ENCODE results near the gene RBM26.

GRCh38 chr13:79432992-79433391 lies 26.9 kb upstream of the RBM26 start:
- TF ChIP-seq ELF1 (IDR thresholded peaks at IDR 0.05), result no peak
- TF ChIP-seq REST (IDR thresholded peaks at IDR 0.05; ENCODE audit: low read depth, low read length), result no peak
- no peak for TF ChIP-seq PBX3 (IDR thresholded peaks at IDR 0.05)
- no peak for TF ChIP-seq NFIC (IDR thresholded peaks at IDR 0.05; ENCODE audit: borderline replicate concordance)
- TF ChIP-seq TAF1 (IDR thresholded peaks at IDR 0.05; ENCODE audit: borderline replicate concordance, low read depth, low read length), result no peak
- no peak for TF ChIP-seq SMC3 (IDR thresholded peaks at IDR 0.05; ENCODE audit: low read depth, low read length)
- TF ChIP-seq, protein P1, sequence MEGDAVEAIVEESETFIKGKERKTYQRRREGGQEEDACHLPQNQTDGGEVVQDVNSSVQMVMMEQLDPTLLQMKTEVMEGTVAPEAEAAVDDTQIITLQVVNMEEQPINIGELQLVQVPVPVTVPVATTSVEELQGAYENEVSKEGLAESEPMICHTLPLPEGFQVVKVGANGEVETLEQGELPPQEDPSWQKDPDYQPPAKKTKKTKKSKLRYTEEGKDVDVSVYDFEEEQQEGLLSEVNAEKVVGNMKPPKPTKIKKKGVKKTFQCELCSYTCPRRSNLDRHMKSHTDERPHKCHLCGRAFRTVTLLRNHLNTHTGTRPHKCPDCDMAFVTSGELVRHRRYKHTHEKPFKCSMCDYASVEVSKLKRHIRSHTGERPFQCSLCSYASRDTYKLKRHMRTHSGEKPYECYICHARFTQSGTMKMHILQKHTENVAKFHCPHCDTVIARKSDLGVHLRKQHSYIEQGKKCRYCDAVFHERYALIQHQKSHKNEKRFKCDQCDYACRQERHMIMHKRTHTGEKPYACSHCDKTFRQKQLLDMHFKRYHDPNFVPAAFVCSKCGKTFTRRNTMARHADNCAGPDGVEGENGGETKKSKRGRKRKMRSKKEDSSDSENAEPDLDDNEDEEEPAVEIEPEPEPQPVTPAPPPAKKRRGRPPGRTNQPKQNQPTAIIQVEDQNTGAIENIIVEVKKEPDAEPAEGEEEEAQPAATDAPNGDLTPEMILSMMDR (IDR thresholded peaks at IDR 0.05), result no peak
- TF ChIP-seq, protein P2, sequence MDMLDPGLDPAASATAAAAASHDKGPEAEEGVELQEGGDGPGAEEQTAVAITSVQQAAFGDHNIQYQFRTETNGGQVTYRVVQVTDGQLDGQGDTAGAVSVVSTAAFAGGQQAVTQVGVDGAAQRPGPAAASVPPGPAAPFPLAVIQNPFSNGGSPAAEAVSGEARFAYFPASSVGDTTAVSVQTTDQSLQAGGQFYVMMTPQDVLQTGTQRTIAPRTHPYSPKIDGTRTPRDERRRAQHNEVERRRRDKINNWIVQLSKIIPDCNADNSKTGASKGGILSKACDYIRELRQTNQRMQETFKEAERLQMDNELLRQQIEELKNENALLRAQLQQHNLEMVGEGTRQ (IDR thresholded peaks at IDR 0.05; ENCODE audit: borderline replicate concordance, low read depth, low read length), result no peak
- no peak for TF ChIP-seq EP300 (IDR thresholded peaks at IDR 0.05; ENCODE audit: borderline replicate concordance in 1 of 2, low read depth in 1 of 2, low read length in 1 of 2)
- no peak for TF ChIP-seq FOXJ3 (CRISPR knock-in tag; IDR thresholded peaks at IDR 0.05)
- TF ChIP-seq MEF2A (IDR thresholded peaks at IDR 0.05; ENCODE audit: borderline replicate concordance, low read depth), result no peak
- no peak for TF ChIP-seq SIN3A (IDR thresholded peaks at IDR 0.05; ENCODE audit: borderline replicate concordance, low read depth, low read length)
- no peak for TF ChIP-seq FOXM1 (IDR thresholded peaks at IDR 0.05; ENCODE audit: low read depth)

Data from SK-N-SH (cell line).